H1 (cell line): ENCODE data around the gene SYNE4. TPM values are rescaled to one million over a fixed set of nuclear protein-coding genes. Genes with fewer than 3 reads are reported as not detected.

Source experiments
- CTCF ChIA-PET: fragments of 300-600 bp; sonication (Branson Sonifier 250); formaldehyde crosslinking; loops from one replicate; lab custom pipeline; 2021; ENCODE audit not compliant: partially characterized antibody; lab: Charles Lee
- POLR2A ChIA-PET: fragments of 300-600 bp; sonication (Branson Sonifier 250); formaldehyde crosslinking; loops from one replicate; lab custom pipeline; 2021; ENCODE audit warnings: inconsistent platforms; ENCODE audit not compliant: partially characterized antibody; lab: Charles Lee
- DNase-seq, 2 experiments: peaks; one replicate each; pipeline versions ENCODE4 v3.0.0 to v3.0.0-alpha.2; 2010 to 2022; ENCODE audit warnings: low spot score in 2 of 2, low read depth in 1 of 2, mixed read lengths in 1 of 2
- FAIRE-seq: peaks from 2 replicates; lab custom pipeline; 2011; peaks lifted over from hg19 to GRCh38; lab: Jason Lieb, UNC
- H2AFZ ChIP-seq: 2 replicates; pipeline ENCODE4 v1.8.1; 2012; ENCODE audit warnings: low read length, inconsistent platforms
- H2AK5ac ChIP-seq: 2 replicates; pipeline ENCODE4 v1.6.1; 2013; ENCODE audit warnings: low read depth, low read length
- H2BK120ac ChIP-seq: replicated peaks from 2 replicates; pipeline ENCODE3; 2013; ENCODE audit warnings: low read depth, low read length, inconsistent platforms
- H2BK12ac ChIP-seq: 2 replicates; pipeline ENCODE4 v1.6.1; 2013; ENCODE audit warnings: low read depth, low read length
- H2BK15ac ChIP-seq: 2 replicates; pipeline ENCODE4 v1.6.1; 2013; ENCODE audit warnings: low read length
- H2BK20ac ChIP-seq: 2 replicates; pipeline ENCODE4 v1.6.1; 2013; ENCODE audit warnings: low read length
- H2BK5ac ChIP-seq: 2 replicates; pipeline ENCODE4 v1.6.1; 2013; ENCODE audit warnings: low read depth, low read length
- H3K14ac ChIP-seq: 2 replicates; pipeline ENCODE4 v1.6.1; 2013; ENCODE audit warnings: inconsistent platforms; ENCODE audit not compliant: insufficient read length
- H3K18ac ChIP-seq: 2 replicates; pipeline ENCODE4 v1.6.1; 2013; ENCODE audit warnings: low read length; ENCODE audit errors: extremely low read depth
- H3K23ac ChIP-seq: 2 replicates; pipeline ENCODE4 v1.6.1; 2013; ENCODE audit warnings: inconsistent platforms; ENCODE audit not compliant: insufficient read length
- H3K23me2 ChIP-seq: 2 replicates; pipeline ENCODE4 v1.6.1; 2013; ENCODE audit warnings: low read depth, low read length
- H3K27ac ChIP-seq: 2 replicates; pipeline ENCODE4 v1.6.1; 2011; ENCODE audit warnings: low read depth, low read length, inconsistent platforms
- H3K27me3 ChIP-seq, 4 experiments: replicated peaks in 1 of 4; 1 replicate in 1 of 4; 2 replicates in 3 of 4; pipeline versions ENCODE4 v1.6.1 to v1.8.1; 2011 to 2013; ENCODE audit warnings: low read length in 3 of 4, mild to moderate bottlenecking in 3 of 4, inconsistent platforms in 2 of 4, mixed read lengths in 2 of 4, moderate library complexity in 1 of 4; ENCODE audit not compliant: control insufficient read depth in 3 of 4, insufficient read depth in 3 of 4; ENCODE audit errors: extremely low read depth in 1 of 4
- H3K36me3 ChIP-seq, 4 experiments: 2 replicates each; pipeline versions ENCODE4 v1.6.1 to v1.8.1; 2011 to 2013; ENCODE audit warnings: mild to moderate bottlenecking in 4 of 4, low read length in 3 of 4, moderate library complexity in 2 of 4, control low read depth in 1 of 4, inconsistent platforms in 1 of 4; ENCODE audit not compliant: insufficient read depth in 4 of 4, control insufficient read depth in 2 of 4
- H3K4ac ChIP-seq: replicated peaks from 2 replicates; pipeline ENCODE3; 2013; ENCODE audit warnings: low read length, low read depth, mixed read lengths, inconsistent platforms; ENCODE audit not compliant: insufficient read length
- H3K4me1 ChIP-seq, 4 experiments: replicated peaks in 1 of 4; 1 replicate in 1 of 4; 2 replicates in 3 of 4; pipeline versions ENCODE4 v1.6.1 to v1.8.1; 2011 to 2013; ENCODE audit warnings: low read length in 3 of 4, inconsistent platforms in 2 of 4, mixed read lengths in 1 of 4; ENCODE audit not compliant: insufficient read depth in 4 of 4, control insufficient read depth in 3 of 4
- H3K4me2 ChIP-seq, 2 experiments: 2 replicates each; pipeline versions ENCODE4 v1.6.1 to v1.8.1; 2011 to 2013; ENCODE audit warnings: low read depth in 2 of 2, low read length in 2 of 2, control low read depth in 1 of 2, inconsistent platforms in 1 of 2, mild to moderate bottlenecking in 1 of 2; ENCODE audit not compliant: insufficient read depth in 1 of 2
- H3K4me3 ChIP-seq, 4 experiments: fragments of 200-600, 300-600 bp in 1 of 4; sonication (generic), shearing (Covaris generic), sonication (Bioruptor Twin) in 1 of 4; 2 replicates each; pipeline versions ENCODE4 v1.5.1 to v1.8.1; 2011 to 2016; ENCODE audit warnings: low read length in 4 of 4, low read depth in 3 of 4, control low read depth in 2 of 4, inconsistent platforms in 2 of 4, mild to moderate bottlenecking in 2 of 4, mixed read lengths in 1 of 4, moderate library complexity in 1 of 4; ENCODE audit not compliant: insufficient read depth in 2 of 4; ENCODE audit errors: extremely low read depth in 1 of 4
- H3K56ac ChIP-seq: replicated peaks from 2 replicates; pipeline ENCODE3; 2013; ENCODE audit warnings: low read depth, mild to moderate bottlenecking, mixed read lengths, low read length, inconsistent platforms; ENCODE audit not compliant: insufficient read length
- H3K79me1 ChIP-seq: 2 replicates; pipeline ENCODE4 v1.6.1; 2013; ENCODE audit warnings: low read depth, low read length, control low read depth
- H3K79me2 ChIP-seq, 2 experiments: 2 replicates each; pipeline versions ENCODE4 v1.6.1 to v1.8.1; 2012 to 2013; ENCODE audit warnings: low read length in 2 of 2, mild to moderate bottlenecking in 2 of 2, inconsistent platforms in 1 of 2; ENCODE audit not compliant: insufficient read depth in 2 of 2, control insufficient read depth in 1 of 2
- H3K9ac ChIP-seq, 4 experiments: replicated peaks in 1 of 4; 1 replicate in 1 of 4; 2 replicates in 3 of 4; pipeline versions ENCODE4 v1.6.1 to v1.8.1; 2011 to 2013; ENCODE audit warnings: low read depth in 3 of 4, low read length in 3 of 4, control low read depth in 2 of 4, mild to moderate bottlenecking in 2 of 4, moderate library complexity in 2 of 4, inconsistent platforms in 1 of 4; ENCODE audit errors: extremely low read depth in 1 of 4
- H3K9me3 ChIP-seq, 2 experiments: 2 replicates each; pipeline versions ENCODE4 v1.6.1 to v1.8.1; 2012 to 2013; ENCODE audit warnings: mild to moderate bottlenecking in 2 of 2, moderate library complexity in 2 of 2, control low read depth in 1 of 2, inconsistent platforms in 1 of 2, low read depth in 1 of 2, low read length in 1 of 2, mixed read lengths in 1 of 2; ENCODE audit not compliant: insufficient read depth in 2 of 2
- H4K20me1 ChIP-seq, 2 experiments: replicated peaks in 1 of 2; 2 replicates each; pipeline versions ENCODE3 to v1.8.1; 2011 to 2013; ENCODE audit warnings: inconsistent platforms in 2 of 2, low read length in 2 of 2, mild to moderate bottlenecking in 1 of 2; ENCODE audit not compliant: insufficient read depth in 2 of 2, control insufficient read depth in 1 of 2
- H4K5ac ChIP-seq: 2 replicates; pipeline ENCODE4 v1.6.1; 2013; ENCODE audit warnings: low read length, low read depth, mixed read lengths, inconsistent platforms; ENCODE audit not compliant: insufficient read length
- H4K8ac ChIP-seq: 2 replicates; pipeline ENCODE4 v1.8.0; 2013; ENCODE audit warnings: mild to moderate bottlenecking, moderate library complexity, low read length, inconsistent platforms; ENCODE audit not compliant: insufficient read depth; ENCODE audit errors: extremely low read depth
- H4K91ac ChIP-seq: replicated peaks from 2 replicates; pipeline ENCODE3; 2013; ENCODE audit warnings: low read length, mixed read lengths, inconsistent platforms; ENCODE audit not compliant: insufficient read length
- BCL11A ChIP-seq, 2 experiments: IDR thresholded peaks; one replicate each; pipeline ENCODE4 v1.6.1; 2011; ENCODE audit warnings: low read depth in 2 of 2, low read length in 2 of 2, mild to moderate bottlenecking in 2 of 2
- SIRT6 ChIP-seq: IDR thresholded peaks from one replicate; pipeline ENCODE4 v1.7.1; 2012; ENCODE audit warnings: low read length, inconsistent platforms
- SP1 ChIP-seq: IDR thresholded peaks from 2 replicates; pipeline ENCODE4 v1.6.1; 2011; ENCODE audit warnings: low read depth, low read length
- SP2 ChIP-seq: IDR thresholded peaks from 2 replicates; pipeline ENCODE4 v1.6.1; 2012; ENCODE audit warnings: mild to moderate bottlenecking, low read length, inconsistent platforms
- SP4 ChIP-seq: IDR thresholded peaks from 2 replicates; pipeline ENCODE4 v1.6.1; 2012; ENCODE audit warnings: low read length, inconsistent platforms
- TAF1 ChIP-seq: IDR thresholded peaks from 2 replicates; pipeline ENCODE4 v1.6.1; 2011; ENCODE audit warnings: mild to moderate bottlenecking, low read depth, low read length
- ZNF274 ChIP-seq: IDR thresholded peaks from 2 replicates; pipeline ENCODE4 v1.7.0; 2012; ENCODE audit warnings: low read length, borderline replicate concordance; ENCODE audit errors: extremely low read depth
- WGBS, 2 experiments: shearing (Covaris generic) in 1 of 2; methylation state at CpG; one replicate each; pipeline versions ENCODE4 v1.1.6 to v1.1.7; 2013 to 2015; ENCODE audit warnings: low lambda C conversion rate in 2 of 2, mixed read lengths in 2 of 2, inconsistent platforms in 1 of 2, low coverage in 1 of 2, missing lambda C conversion rate in 1 of 2; ENCODE audit not compliant: insufficient replicate concordance in 2 of 2, insufficient coverage in 1 of 2, insufficient read length in 1 of 2; ENCODE audit errors: extremely low coverage in 1 of 2, missing lambda C conversion rate in 1 of 2; 5-methylcytosine and 5-hydroxymethylcytosine counted together
- polyA plus RNA-seq, 7 experiments: library from polyadenylated mRNA; depleted of rRNA in 3 of 7; stranded (reverse) in 5 of 7; unstranded in 2 of 7; fragments of >200 nt in 5 of 7; fragments of 200-250 nt in 2 of 7; gene quantifications; 1 replicate in 5 of 7; 2 replicates in 1 of 7; 4 replicates in 1 of 7; pipeline versions ENCODE4 v1.2.1 to v1.2.3, GENCODE V29; 2011 to 2013; ENCODE audit warnings: missing spikeins in 2 of 7, mixed read lengths in 2 of 7
- total RNA-seq: library from RNA; stranded (reverse); fragmentation: NEBNext Ultra II Directional; extraction: Animal tissue kit (Norgen Biotek cat#: 25700); gene quantifications from 2 replicates; pipeline ENCODE4 v1.2.1, GENCODE V29; 2021
- TF ChIP-seq, protein P1 (sequence below): IDR thresholded peaks from 2 replicates; pipeline ENCODE4 v1.6.1; 2012; ENCODE audit warnings: low read length, inconsistent platforms

The SYNE4 gene
- total and polyA plus RNA-seq, 2 of the 8 experiments (the other 6 are each of a cell fraction or from before 2014, with no cell fraction given) = 20.8 to 22.6 TPM

DNA sequence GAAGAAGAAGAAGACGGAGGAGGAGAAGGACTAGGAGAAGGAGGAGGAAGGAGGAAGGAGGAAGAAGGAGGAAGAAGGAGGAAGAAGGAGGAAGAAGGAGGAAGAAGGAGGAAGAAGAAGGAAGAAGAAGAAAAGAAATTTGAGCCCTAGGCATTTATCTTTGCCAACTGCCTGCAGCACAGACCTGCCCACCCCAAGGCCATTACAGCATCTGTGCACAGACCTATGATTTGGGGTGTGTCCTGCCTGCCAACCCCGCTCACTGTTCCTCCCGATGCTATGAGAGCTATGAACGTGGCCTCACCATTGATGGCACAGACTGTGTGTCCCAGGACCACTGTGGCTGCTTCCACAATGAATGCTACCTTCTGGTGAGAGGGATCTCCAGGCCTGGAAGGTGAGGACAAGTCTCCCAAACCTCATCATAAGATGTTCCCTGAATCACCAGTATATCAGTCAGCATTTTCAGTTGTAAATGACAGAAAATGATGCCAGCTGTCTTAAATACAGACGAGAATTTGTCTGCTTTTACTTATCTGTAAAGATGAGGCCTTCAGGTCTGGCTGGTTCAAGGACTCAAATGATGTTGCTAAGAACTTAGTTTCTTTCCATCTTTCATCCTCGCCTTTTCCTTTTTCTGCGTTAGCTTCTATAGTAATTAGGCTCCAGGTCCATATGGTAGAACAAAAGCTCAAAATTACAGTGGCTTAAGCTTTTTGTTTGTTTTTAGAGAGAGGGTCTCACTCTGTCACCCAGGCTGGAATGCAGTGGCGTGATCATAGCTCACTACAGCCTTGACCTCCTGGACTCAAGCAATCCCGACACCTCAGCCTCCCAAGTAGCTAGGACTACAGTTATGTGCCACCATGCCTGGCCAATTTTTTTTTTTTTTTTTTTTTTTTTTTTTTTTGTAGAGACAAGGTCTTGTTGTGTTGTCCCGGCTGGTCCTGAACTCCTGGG is 17.6 kb downstream of the SYNE4 start:
- no peak overlapping the region for H3K4me2 ChIP-seq
- no peak overlapping the region for H3K9ac ChIP-seq
- H4K91ac ChIP-seq = no peak overlapping the region
- WGBS, 2 experiments = 79% methylated on average over 10 of the region's 10 CpGs; no CpG with 5 or more reads in 1 of the 2 experiments
- FAIRE-seq (no peak), DNase-seq (no peak)
- no peak overlapping the region for H3K56ac ChIP-seq
- H2BK20ac ChIP-seq = no peak overlapping the region
- POLR2A ChIA-PET = interaction anchor here (1.0 to 1.3 kb wide), 2 partner anchors 14 to 27 kb away, joined by 3 read pairs; no protein-coding TSS in a partner anchor
- CTCF ChIA-PET = interaction anchor here (0.5 to 1.6 kb wide), 5 partner anchors 12 to 63 kb away, joined by 3 read pairs; partner anchors contain the start of gene SYNE4
- no peak overlapping the region for H3K18ac ChIP-seq
- H3K4ac ChIP-seq = no peak overlapping the region
- no peak overlapping the region for H3K14ac ChIP-seq
- H2BK120ac ChIP-seq = no peak overlapping the region
- H4K5ac ChIP-seq = no peak overlapping the region
- H4K8ac ChIP-seq = no peak overlapping the region
- no peak overlapping the region for H3K23ac ChIP-seq
- H2BK12ac ChIP-seq = no peak overlapping the region
- no peaks in the 10 kb centered on the region; a peak in 1 of 4 replicates for H3K9me3 ChIP-seq
- H3K27ac ChIP-seq = no peak overlapping the region
- H3K79me1 ChIP-seq = peaks cover 4% of the 10 kb centered on the region
- TF ChIP-seq SP1 = no peak
- no peak for TF ChIP-seq SP4
- no peak for TF ChIP-seq TAF1
- no peak for TF ChIP-seq BCL11A (IDR thresholded peaks at IDR 0.05; ENCODE audit: low read depth in 2 of 2, low read length in 2 of 2)
- no peak for TF ChIP-seq SIRT6
- TF ChIP-seq SP2 = no peak
- TF ChIP-seq, protein P1, sequence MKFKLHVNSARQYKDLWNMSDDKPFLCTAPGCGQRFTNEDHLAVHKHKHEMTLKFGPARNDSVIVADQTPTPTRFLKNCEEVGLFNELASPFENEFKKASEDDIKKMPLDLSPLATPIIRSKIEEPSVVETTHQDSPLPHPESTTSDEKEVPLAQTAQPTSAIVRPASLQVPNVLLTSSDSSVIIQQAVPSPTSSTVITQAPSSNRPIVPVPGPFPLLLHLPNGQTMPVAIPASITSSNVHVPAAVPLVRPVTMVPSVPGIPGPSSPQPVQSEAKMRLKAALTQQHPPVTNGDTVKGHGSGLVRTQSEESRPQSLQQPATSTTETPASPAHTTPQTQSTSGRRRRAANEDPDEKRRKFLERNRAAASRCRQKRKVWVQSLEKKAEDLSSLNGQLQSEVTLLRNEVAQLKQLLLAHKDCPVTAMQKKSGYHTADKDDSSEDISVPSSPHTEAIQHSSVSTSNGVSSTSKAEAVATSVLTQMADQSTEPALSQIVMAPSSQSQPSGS = no peak
- no peak for TF ChIP-seq ZNF274
- H2BK5ac ChIP-seq = no peak overlapping the region
- peaks cover 0 to under 1% of the 10 kb centered on the region in 2 experiments for H4K20me1 ChIP-seq
- peaks cover 0 to 4% (median 1%) of the 10 kb centered on the region in 4 experiments; a peak in 4 of 7 replicates for H3K4me1 ChIP-seq
- peaks cover 0 to 6% (median 5%) of the 10 kb centered on the region in 4 experiments; a peak in 4 of 7 replicates for H3K27me3 ChIP-seq
- no peak overlapping the region for H2BK15ac ChIP-seq
- no peak overlapping the region for H2AK5ac ChIP-seq
- H3K23me2 ChIP-seq = peaks cover 11% of the 10 kb centered on the region; the same call in 1 of the 2 replicates
- no peak overlapping the region for H3K4me3 ChIP-seq
- H3K79me2 ChIP-seq = peaks cover 0 to 2% of the 10 kb centered on the region in 2 experiments; a peak in 2 of 4 replicates
- no peak overlapping the region for H2AFZ ChIP-seq
- H3K36me3 ChIP-seq = no peaks in the 10 kb centered on the region
